GM12878 (cell line): ENCODE measurements around the gene PELI1. TPM values are rescaled to one million over a fixed set of nuclear protein-coding genes. Genes with fewer than 3 reads are reported as not detected.

ENCODE experiments used
- BRCA1 ChIP-seq: IDR thresholded peaks from 2 replicates; pipeline ENCODE4 v1.6.1; 2011; ENCODE audit warnings: low read depth, low read length, improper control_type of control experiment
- CHD2 ChIP-seq: IDR thresholded peaks from 2 replicates; pipeline ENCODE4 v1.6.1; 2011; ENCODE audit warnings: low read depth, low read length, improper control_type of control experiment, borderline replicate concordance
- CREM ChIP-seq: IDR thresholded peaks from 2 replicates; pipeline ENCODE4 v1.6.1; 2014; ENCODE audit warnings: antibody characterized with exemption, low read depth
- FOXK2 ChIP-seq: fragments of 450-650 bp; IDR thresholded peaks from 2 replicates; pipeline ENCODE4 v1.6.1; 2017; ENCODE audit warnings: mild to moderate bottlenecking, moderate library complexity
- HDAC2 ChIP-seq: fragments of 200-600 bp; sonication (generic); IDR thresholded peaks from 2 replicates; pipeline ENCODE4 v1.6.1; 2017
- IKZF2 ChIP-seq, 2 experiments: fragments of 450-650 bp; IDR thresholded peaks; 2 replicates each; pipeline ENCODE4 v1.6.1; 2017; ENCODE audit warnings: mild to moderate bottlenecking in 2 of 2, moderate library complexity in 2 of 2
- MLLT1 ChIP-seq: fragments of 450-650 bp; IDR thresholded peaks from 2 replicates; pipeline ENCODE4 v1.6.1; 2016; ENCODE audit warnings: mild to moderate bottlenecking
- MXI1 ChIP-seq: fragments of 150-350 bp; IDR thresholded peaks from 2 replicates; pipeline ENCODE4 v1.6.1; 2011; ENCODE audit warnings: low read depth, mild to moderate bottlenecking, inconsistent platforms, low read length, improper control_type of control experiment
- NBN ChIP-seq: fragments of 450-650 bp; IDR thresholded peaks from 2 replicates; pipeline ENCODE4 v1.6.1; 2016
- NRF1 ChIP-seq: conservative IDR thresholded peaks from 2 replicates; pipeline ENCODE4 v1.6.1; 2011; ENCODE audit warnings: mild to moderate bottlenecking, low read depth, low read length, improper control_type of control experiment
- RUNX3 ChIP-seq: IDR thresholded peaks from 2 replicates; pipeline ENCODE4 v1.6.1; 2012; ENCODE audit warnings: low read length, inconsistent platforms
- SMC3 ChIP-seq: IDR thresholded peaks from 2 replicates; pipeline ENCODE4 v1.6.1; 2011; ENCODE audit warnings: low read length, improper control_type of control experiment, borderline replicate concordance
- SP1 ChIP-seq: IDR thresholded peaks from one replicate; pipeline ENCODE4 v1.6.1; 2011; ENCODE audit warnings: low read depth, low read length
- STAT3 ChIP-seq: IDR thresholded peaks from 2 replicates; pipeline ENCODE4 v1.6.1; 2011; ENCODE audit warnings: low read depth, low read length, improper control_type of control experiment
- TCF7 ChIP-seq: IDR thresholded peaks from 2 replicates; pipeline ENCODE4 v1.6.1; 2014; ENCODE audit warnings: antibody characterized with exemption, borderline replicate concordance
- WRNIP1 ChIP-seq: IDR thresholded peaks from 2 replicates; pipeline ENCODE4 v1.6.1; 2011; ENCODE audit warnings: low read depth, low read length, improper control_type of control experiment, borderline replicate concordance
- ZNF207 ChIP-seq: fragments of 450-650 bp; IDR thresholded peaks from 2 replicates; pipeline ENCODE4 v1.6.1; 2014; ENCODE audit warnings: antibody characterized with exemption, mild to moderate bottlenecking, borderline replicate concordance
- ZNF592 ChIP-seq: fragments of 450-650 bp; IDR thresholded peaks from 2 replicates; pipeline ENCODE4 v1.6.1; 2017; ENCODE audit warnings: mild to moderate bottlenecking, moderate library complexity
- polyA plus RNA-seq, 11 experiments: library from polyadenylated mRNA; depleted of rRNA in 4 of 11; unstranded in 6 of 11; stranded (reverse) in 5 of 11; fragments of >200 nt; fragmentation: Nextera tagmentation in 4 of 11; fragmentation: Illumina TruSeq in 1 of 11; extraction: Ambion mirVana in 4 of 11; extraction: Trizol in 1 of 11; gene quantifications; 1 replicate in 1 of 11; 2 replicates in 10 of 11; pipeline versions ENCODE4 v1.2.1 to v1.2.3, GENCODE V29; 2011 to 2016; ENCODE audit warnings: inconsistent platforms in 2 of 11, missing spikeins in 2 of 11, low read depth in 1 of 11
- total RNA-seq, 4 experiments: library from RNA; depleted of rRNA in 3 of 4; stranded (reverse); fragments of >200 nt in 3 of 4; fragmentation: Illumina TruSeq in 1 of 4; extraction: Trizol in 1 of 4; gene quantifications; 2 replicates each; pipeline versions ENCODE4 v1.2.1 to v1.2.3, GENCODE V29; 2013 to 2021
- TF ChIP-seq, protein P1 (sequence below): fragments of 450-650 bp; IDR thresholded peaks from 2 replicates; pipeline ENCODE4 v1.6.1; 2017; ENCODE audit warnings: mild to moderate bottlenecking
- TF ChIP-seq, protein P2 (sequence below), 3 experiments: IDR thresholded peaks in 2 of 3; conservative IDR thresholded peaks in 1 of 3; 2 replicates each; pipeline ENCODE4 v1.5.1; 2011; ENCODE audit warnings: low read depth in 3 of 3, low read length in 3 of 3, mild to moderate bottlenecking in 3 of 3, control low read depth in 2 of 3, moderate library complexity in 2 of 3, inconsistent platforms in 1 of 3, mixed read lengths in 1 of 3; ENCODE audit not compliant: control insufficient read depth in 2 of 3, insufficient read depth in 1 of 3; ENCODE audit errors: extremely low read depth in 1 of 3
- TF ChIP-seq, protein P3 (sequence below): IDR thresholded peaks from 2 replicates; pipeline ENCODE4 v1.6.1; 2011; ENCODE audit warnings: low read depth, mild to moderate bottlenecking, low read length, moderate library complexity, borderline replicate concordance; ENCODE audit errors: extremely low read depth

Gene PELI1
- total and polyA plus RNA-seq, 10 of the 15 experiments (the other 5 are each of a cell fraction or from before 2014, with no cell fraction given), result 12.1 to 92.0 (median 39.8) TPM

DNA sequence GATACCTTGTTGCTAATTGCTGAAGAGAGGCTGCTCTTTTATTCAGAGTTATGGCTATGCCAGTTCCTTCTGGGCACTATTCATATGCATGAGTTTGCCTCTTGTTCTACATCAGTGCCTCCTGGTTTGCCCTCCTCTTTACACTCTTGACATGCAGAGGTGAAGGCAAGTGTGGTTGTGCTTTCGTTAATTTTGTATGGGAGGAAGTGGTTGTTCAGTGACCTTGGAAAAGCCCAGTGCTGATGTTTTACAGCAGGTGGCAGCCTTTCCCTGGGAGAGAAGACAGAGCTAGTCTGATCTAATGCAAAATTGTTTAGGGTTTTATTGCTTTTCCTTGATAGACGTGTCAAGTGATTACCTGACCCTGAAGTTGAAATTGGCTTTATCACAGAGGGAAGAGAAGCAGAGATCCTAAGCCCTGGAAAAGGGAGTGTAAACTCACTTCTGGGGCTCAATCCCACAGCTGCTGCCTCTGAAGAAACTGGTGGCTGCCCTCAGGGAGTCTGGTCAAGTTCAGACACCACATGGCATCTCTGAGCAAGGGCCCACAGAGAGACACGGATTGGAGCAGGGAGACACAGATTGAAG lies 94.5 kb downstream of the PELI1 start (continued):
- TF ChIP-seq IKZF2 (IDR thresholded peaks at IDR 0.05) (peak; percentile 59 to 64), ZNF207 (peak; percentile 24; the same call in 1 of the 2 replicates), HDAC2 (no peak), CHD2 (no peak), MLLT1 (peak; percentile 73), STAT3 (0 out of 2 replicates have a peak, but pooled peaks have one; percentile 36), BRCA1 (no peak), NBN (peak; percentile 44; the same call in 1 of the 2 replicates), TCF7 (no peak), FOXK2 (no peak), MXI1 (peak; percentile 47; the same call in 1 of the 2 replicates), ZNF592 (0 out of 2 replicates have a peak, but pooled peaks have one; percentile 21), CREM (0 out of 2 replicates have a peak, but pooled peaks have one; percentile 30), NRF1 (no peak), SP1 (no peak), SMC3 (peak; percentile 99), WRNIP1 (0 out of 2 replicates have a peak, but pooled peaks have one; percentile 71), RUNX3 (peak; percentile 55)
- TF ChIP-seq, protein P1, sequence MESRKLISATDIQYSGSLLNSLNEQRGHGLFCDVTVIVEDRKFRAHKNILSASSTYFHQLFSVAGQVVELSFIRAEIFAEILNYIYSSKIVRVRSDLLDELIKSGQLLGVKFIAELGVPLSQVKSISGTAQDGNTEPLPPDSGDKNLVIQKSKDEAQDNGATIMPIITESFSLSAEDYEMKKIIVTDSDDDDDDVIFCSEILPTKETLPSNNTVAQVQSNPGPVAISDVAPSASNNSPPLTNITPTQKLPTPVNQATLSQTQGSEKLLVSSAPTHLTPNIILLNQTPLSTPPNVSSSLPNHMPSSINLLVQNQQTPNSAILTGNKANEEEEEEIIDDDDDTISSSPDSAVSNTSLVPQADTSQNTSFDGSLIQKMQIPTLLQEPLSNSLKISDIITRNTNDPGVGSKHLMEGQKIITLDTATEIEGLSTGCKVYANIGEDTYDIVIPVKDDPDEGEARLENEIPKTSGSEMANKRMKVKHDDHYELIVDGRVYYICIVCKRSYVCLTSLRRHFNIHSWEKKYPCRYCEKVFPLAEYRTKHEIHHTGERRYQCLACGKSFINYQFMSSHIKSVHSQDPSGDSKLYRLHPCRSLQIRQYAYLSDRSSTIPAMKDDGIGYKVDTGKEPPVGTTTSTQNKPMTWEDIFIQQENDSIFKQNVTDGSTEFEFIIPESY, result no peak
- TF ChIP-seq, protein P2, sequence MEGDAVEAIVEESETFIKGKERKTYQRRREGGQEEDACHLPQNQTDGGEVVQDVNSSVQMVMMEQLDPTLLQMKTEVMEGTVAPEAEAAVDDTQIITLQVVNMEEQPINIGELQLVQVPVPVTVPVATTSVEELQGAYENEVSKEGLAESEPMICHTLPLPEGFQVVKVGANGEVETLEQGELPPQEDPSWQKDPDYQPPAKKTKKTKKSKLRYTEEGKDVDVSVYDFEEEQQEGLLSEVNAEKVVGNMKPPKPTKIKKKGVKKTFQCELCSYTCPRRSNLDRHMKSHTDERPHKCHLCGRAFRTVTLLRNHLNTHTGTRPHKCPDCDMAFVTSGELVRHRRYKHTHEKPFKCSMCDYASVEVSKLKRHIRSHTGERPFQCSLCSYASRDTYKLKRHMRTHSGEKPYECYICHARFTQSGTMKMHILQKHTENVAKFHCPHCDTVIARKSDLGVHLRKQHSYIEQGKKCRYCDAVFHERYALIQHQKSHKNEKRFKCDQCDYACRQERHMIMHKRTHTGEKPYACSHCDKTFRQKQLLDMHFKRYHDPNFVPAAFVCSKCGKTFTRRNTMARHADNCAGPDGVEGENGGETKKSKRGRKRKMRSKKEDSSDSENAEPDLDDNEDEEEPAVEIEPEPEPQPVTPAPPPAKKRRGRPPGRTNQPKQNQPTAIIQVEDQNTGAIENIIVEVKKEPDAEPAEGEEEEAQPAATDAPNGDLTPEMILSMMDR (IDR thresholded peaks at IDR 0.05 in 2 of 3, conservative IDR thresholded peaks at IDR 0.05 in 1 of 3; ENCODE audit: control insufficient read depth in 2 of 3, extremely low read depth in 1 of 3, insufficient read depth in 1 of 3, low read depth in 3 of 3, low read length in 3 of 3), result peak; percentile 82 to 95 (median 88); a peak in 5 of 6 replicates
- TF ChIP-seq, protein P3, sequence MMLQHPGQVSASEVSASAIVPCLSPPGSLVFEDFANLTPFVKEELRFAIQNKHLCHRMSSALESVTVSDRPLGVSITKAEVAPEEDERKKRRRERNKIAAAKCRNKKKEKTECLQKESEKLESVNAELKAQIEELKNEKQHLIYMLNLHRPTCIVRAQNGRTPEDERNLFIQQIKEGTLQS, result peak; percentile 6; the same call in 1 of the 2 replicates
